Activated naive CD4-positive, alpha-beta T cell treated with anti-CD3 and anti-CD28 coated beads, Interleukin-2, amount 50 U/mL, for 16 hours (primary cell): ENCODE results near the gene ADGRD1.

ENCODE experiments used
- DNase-seq: peaks from one replicate; pipeline ENCODE4 v3.0.0-alpha.2; 2020

Gene ADGRD1

GRCh38 chr12:131045705-131046460, 92.2 kb downstream of the ADGRD1 start:
- no peak for DNase-seq

- no peak for DNase-seq
Measured at GRCh38 chr12:131046813-131047788, 93.4 kb downstream of the ADGRD1 start.

DNA sequence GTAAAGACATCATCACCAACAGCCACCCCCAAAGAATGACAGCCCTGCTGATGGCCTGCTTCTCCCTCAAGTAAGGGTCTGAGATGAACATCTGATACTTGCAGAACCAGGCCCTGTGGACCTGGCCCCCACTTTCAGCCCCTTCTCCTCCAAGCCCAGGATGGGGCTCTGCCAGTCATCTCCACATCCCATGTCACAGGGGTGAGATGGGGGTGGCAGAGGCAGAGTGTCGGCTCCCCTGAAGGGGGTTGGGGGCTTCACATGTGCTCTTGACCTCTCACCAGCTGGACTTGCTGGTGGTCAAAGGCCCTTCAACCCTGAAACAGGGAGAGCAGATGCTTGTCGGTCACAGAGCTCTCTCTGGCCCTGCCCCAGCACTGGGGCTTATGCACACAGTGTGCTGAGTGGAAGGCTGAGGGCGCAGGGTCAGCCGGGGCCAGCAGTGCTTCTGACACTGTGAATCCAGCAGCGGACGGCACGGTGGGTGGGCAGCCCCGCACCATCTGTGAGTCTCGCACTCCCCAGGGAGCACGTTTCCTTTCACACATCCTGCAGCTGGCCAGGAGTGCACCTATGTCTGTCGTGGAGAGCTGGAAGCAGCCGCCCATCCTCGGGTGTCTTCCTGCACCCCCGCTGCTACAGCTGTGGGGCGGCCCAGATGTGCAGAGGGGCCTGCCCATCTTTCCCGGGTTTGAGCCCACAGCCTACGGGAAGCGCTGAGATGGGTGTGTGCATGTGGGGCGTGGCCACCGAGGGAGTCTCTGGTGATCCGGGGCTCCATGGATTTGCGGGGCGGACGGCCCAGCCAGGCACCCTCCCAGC, 94.3 kb downstream of the ADGRD1 start:
- DNase-seq: no peak

- no peak for DNase-seq
Measured at GRCh38 chr12:131048611-131048990, 94.9 kb downstream of the ADGRD1 start.

- no peak for DNase-seq
Measured at GRCh38 chr12:131049002-131049401, 95.3 kb downstream of the ADGRD1 start.

DNA sequence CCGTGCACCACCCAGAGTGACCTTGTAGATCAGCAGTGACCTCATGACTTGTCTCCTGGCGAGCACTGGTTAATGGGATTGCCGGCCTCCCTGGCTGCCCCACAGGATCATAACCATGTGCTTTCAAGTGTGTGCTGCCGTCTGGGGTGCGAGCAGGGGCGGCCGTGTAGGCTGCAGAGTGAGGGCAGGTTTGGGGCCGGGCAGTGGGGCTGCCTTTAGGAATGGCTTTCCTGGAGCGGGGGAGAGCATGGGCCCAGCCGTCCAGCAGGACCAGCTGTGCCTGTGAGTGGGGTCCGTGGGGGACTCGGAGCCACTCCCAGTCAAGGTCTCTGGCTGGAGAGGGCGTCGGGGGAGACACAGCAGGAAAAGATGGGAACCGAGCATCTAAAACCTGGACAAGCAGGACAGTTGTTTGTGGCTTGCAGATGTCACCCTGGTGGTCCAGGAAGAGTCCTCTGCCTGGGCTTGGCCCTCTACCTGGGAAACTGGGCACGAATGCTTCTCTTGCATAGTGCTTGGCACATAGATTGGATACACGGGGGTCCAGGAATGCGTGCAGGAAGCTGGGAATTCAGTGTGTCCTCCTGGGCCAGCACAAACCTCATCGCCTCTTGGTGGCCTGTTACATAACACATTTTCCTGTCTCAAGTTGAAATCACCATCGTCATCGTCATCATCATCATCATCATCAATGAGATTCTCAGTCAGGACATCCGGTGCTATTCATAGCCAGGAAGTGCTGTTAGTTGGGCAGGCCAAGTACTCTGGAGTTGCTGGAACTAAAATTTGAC, 96.0 kb downstream of the ADGRD1 start:
- no peak for DNase-seq

DNA sequence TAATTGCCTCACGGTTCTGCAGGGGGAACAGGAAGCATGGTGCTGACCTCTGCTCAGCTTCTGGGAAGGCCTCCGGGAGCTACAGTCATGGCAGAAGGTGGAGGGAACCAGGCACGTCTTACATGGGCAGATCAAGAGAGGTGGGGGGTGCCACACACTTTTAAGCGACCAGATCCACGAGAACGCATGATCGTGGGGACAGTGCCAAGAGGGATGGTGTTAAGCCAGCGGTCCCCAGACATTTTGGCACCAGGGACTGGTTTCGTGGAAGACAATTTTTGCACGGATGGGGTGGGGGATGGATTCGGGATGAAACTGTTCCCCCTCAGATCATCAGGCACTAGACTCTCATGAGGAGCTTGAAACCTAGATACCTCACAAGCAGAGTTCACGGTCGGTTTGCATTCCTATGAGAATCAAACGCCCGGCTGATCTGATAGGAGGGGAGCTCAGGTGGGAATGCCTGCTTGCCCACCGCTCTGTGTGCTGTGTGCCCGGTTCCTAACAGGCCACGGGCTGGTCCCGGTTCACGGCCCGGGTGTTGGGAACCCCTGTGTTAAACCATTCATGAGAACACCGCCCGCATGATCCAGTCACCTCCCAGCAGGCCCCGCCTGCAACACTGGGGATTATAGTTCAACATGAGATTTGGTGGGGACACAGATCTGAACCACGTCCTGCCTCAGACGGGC, 96.9 kb downstream of the ADGRD1 start:
- no peak for DNase-seq

GRCh38 chr12:131051155-131051473, 97.4 kb downstream of the ADGRD1 start:
- no peak for DNase-seq

- DNase-seq: no peak
Measured at GRCh38 chr12:131052063-131052781, 98.5 kb downstream of the ADGRD1 start.

GRCh38 chr12:131052929-131053328, 99.2 kb downstream of the ADGRD1 start:
- no peak for DNase-seq

DNA sequence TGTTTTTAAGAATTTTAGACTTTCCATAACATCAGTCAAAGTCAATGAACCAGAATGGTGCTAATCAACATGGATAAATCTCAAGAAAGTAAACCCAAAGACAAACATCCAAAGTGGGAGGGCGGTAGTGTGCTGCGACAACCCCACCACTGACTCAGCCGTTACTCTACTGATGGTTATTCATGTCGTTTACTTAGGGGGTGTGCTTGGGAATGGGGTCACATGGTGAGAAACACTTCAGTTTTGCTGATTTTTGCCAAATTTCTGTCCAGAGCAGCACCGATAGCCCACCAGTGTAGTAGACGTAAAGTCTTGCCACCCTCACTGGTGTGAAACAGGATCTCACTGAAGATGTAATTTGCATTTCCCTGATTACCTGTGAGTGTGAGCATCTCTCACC, 99.9 kb downstream of the ADGRD1 start:
- no peak for DNase-seq

DNA sequence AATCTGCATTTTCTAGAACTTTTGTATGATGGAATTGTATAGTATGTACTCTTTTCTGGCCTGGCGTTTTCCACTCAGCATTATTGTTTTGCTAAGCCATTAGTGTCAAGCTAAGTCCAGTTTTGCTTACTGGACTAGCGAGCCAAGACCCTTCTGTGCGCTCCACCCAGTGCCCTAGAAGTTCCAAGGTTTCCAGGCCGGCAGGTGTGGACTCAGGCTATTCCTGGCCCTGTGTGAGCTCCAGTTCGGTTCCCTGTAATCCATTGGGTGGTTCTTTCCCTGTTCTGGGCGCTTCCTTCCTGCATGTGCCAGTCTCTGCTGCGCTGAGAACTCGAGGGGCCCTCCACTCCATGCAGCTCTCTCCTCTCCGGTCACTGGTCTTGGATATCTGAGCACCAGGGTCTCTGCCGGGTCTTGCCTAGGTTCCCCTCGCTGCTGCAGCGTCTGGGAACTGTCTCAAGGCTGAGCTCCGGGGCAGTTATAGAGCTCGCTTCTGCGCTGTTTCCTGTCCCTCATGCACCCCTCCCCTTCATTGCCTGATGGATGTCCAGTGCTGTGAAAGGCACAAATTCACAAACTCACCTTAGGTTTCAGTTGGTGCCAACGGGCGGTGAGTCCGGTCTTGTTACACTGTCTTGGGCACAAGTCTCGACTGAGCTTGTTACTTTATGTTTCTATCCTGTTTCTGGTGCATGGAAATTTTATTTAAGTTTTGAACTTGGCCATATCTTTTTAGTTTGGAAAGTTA, 100.8 kb downstream of the ADGRD1 start:
- DNase-seq: no peak

DNA sequence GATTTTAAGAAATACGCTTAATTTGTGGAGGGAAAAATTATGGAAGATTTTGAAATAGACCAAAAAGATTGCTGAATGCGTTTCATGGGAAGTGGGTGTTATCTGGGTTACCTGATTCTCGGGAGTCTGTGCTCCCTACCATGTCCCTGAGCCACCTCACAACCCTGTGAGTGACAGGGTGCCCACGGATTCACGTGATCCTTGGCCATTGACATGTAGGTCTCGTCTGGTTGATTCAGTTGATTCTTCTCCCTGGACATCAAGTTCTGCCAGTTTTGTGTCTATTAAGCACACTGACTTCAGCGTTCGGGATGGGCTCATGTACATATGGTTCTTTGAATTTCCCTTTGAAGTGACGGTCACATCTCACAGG, 101.4 kb downstream of the ADGRD1 start:
- DNase-seq: no peak

DNA sequence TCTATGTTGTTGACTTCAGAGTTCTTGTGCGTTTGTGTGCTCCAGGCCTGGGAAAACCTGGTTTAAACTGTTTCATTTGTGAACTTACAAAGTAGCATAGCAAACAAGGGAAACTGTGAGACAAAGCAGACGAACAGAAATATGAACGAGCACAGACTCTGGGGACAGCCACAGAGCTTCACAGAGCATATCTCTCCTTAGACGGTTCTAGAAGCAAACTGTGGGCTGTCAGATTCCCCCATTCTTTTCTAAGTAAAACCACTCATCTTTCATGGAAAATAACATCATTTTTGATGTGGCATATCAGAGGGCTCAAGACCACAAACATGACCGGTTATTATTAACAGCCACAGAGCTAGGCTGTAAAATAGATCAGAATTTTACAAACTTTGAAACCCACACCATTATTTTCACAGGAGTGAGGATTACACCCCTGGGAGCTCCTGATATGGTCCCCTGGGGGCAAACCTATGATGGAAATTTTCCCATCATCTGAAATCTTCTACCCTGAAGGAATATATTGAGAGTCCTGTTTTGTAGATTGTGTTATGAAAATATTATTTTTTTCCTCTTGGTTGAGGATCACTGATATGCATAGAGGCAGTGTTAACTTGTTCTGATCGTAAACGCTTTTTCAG, 102.0 kb downstream of the ADGRD1 start:
- no peak for DNase-seq

DNA sequence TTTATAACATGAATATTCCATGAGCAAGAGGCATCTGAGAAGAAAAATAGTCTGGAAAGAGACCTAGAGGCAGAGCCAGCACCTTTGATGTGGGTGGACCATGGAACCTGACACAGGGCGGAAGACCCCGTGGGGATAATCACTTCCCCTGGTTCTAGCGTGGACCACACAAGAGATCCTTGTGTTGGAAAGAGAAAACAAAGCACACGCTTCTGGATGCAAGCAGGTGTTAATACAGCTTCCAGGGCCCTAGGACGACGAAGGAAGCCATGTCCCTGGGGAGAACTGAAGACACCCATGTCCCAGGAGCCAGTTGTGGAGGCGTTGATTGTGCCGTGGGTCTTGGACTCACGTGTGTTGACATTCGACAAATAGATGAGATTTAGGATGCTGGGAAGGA, 102.9 kb downstream of the ADGRD1 start:
- DNase-seq: no peak

DNA sequence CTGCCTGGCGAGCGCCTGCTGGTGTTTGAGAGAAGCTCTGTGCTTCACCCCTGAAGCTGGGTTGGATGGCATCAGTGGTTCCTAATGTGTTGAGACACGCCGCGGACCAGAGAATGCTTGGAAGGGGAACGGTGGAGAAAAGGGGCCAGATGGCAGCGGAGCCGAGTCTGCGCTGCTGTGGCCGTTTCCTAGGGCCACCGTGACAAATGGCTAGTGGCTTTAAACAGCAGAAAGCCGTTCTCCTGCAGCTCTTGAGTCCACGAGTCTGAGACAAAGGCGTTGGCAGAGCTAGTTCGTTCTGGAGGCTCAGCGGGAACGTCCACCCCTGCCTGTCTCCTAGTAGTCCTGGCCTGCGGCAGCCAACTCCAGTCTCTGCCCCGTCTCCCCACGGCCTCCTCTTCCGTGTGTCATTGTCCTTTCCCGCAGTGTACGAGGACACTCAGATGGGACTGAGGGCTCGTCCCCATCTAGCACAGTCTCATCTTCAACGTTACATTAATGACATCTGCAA, 103.6 kb downstream of the ADGRD1 start:
- no peak for DNase-seq

- DNase-seq: no peak
Measured at GRCh38 chr12:131057722-131058515, 104.2 kb downstream of the ADGRD1 start.

DNA sequence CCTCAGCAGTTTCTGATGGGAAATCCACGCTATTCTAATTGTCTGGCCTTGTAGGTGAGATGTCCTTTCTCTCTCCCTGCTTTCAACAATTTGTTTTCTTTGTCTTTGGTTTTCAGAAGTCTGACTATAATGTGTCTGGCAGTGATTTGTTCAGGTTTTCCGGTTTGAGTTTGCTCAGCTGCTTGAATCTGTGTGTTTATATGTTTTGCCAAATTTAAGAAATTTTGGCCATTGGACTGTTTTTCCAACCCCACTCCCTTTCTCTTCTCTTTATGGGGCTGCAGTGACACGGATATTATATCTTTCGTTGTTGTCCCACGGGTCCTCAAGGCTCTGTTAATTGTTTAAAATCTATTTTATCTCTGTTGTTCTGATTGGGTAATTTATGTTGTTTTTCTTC, 105.0 kb downstream of the ADGRD1 start:
- no peak for DNase-seq
